Measurements from ENCODE around the gene MFSD6. TPM values are rescaled to one million over a fixed set of nuclear protein-coding genes. Genes with fewer than 3 reads are reported as not detected.

MFSD6 gene
- total RNA-seq, 4 donors from 2014 or later: 3.6 to 30.3 (median 28.4) TPM

DNA sequence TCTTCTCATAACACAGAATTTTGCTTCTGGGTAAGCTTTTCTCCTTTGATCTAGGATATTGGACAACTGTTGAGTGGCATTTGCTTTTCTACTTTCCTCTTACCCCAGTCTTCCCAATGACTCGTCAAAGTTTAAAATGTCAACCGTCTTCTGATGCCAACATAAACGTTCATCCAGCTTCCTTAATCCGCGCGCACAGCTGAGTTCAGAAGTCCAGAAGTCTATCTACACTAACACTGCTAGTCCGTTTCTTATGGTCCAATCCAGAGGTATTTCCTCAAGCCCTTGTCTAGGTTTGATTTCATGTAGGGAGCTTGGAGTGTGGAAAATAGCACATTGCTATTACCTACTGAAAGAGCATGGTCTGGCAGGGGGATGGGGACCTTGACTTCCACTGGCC is 48.7 kb downstream of the MFSD6 start:
- DNase-seq: no peak
- H3K9me3 ChIP-seq: no peaks in the 10 kb centered on the region
- H3K27ac ChIP-seq: no peak overlapping the region
- intact Hi-C loops (cut with DNase I; ENCODE audit: low total_unique reads): no loop called here
- H3K4me1 ChIP-seq: no peaks in the 10 kb centered on the region
- TF ChIP-seq POLR2A (IDR thresholded peaks at IDR 0.05): no peak
- TF ChIP-seq, protein P1, sequence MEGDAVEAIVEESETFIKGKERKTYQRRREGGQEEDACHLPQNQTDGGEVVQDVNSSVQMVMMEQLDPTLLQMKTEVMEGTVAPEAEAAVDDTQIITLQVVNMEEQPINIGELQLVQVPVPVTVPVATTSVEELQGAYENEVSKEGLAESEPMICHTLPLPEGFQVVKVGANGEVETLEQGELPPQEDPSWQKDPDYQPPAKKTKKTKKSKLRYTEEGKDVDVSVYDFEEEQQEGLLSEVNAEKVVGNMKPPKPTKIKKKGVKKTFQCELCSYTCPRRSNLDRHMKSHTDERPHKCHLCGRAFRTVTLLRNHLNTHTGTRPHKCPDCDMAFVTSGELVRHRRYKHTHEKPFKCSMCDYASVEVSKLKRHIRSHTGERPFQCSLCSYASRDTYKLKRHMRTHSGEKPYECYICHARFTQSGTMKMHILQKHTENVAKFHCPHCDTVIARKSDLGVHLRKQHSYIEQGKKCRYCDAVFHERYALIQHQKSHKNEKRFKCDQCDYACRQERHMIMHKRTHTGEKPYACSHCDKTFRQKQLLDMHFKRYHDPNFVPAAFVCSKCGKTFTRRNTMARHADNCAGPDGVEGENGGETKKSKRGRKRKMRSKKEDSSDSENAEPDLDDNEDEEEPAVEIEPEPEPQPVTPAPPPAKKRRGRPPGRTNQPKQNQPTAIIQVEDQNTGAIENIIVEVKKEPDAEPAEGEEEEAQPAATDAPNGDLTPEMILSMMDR (IDR thresholded peaks at IDR 0.05): no peak
- H3K36me3 ChIP-seq: no peaks in the 10 kb centered on the region
- H3K4me3 ChIP-seq: no peak overlapping the region
- H3K27me3 ChIP-seq: no peaks in the 10 kb centered on the region

DNA sequence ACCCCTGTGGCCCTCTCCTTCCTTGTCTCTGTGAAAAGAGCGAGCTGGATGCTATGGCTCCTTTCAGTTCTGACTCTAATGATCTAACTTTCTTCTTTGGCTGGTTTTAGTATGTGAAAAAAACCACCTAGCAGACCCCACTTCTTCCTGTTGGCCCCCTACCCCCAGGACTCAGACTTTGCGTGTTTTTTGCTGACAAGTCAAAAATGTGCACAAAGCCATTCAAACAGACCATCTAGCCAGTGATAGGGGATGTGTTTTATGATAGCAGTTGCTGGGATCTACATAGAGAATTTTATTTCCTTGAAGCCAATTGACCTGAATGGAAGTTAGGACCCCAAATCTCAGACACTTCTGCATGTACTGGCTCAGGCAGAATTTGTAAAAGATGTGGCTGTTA is 49.1 kb downstream of the MFSD6 start:
- intact Hi-C loops (cut with DNase I; ENCODE audit: low total_unique reads): no loop called here
- no peak for DNase-seq
- TF ChIP-seq, protein P1 (IDR thresholded peaks at IDR 0.05): no peak
- TF ChIP-seq POLR2A (IDR thresholded peaks at IDR 0.05): no peak
- Histone ChIP-seq H3K4me1 (no peaks in the 10 kb centered on the region), H3K27me3 (no peaks in the 10 kb centered on the region), H3K4me3 (no peak overlapping the region), H3K36me3 (no peaks in the 10 kb centered on the region), H3K9me3 (no peaks in the 10 kb centered on the region), H3K27ac (no peak overlapping the region)

DNA sequence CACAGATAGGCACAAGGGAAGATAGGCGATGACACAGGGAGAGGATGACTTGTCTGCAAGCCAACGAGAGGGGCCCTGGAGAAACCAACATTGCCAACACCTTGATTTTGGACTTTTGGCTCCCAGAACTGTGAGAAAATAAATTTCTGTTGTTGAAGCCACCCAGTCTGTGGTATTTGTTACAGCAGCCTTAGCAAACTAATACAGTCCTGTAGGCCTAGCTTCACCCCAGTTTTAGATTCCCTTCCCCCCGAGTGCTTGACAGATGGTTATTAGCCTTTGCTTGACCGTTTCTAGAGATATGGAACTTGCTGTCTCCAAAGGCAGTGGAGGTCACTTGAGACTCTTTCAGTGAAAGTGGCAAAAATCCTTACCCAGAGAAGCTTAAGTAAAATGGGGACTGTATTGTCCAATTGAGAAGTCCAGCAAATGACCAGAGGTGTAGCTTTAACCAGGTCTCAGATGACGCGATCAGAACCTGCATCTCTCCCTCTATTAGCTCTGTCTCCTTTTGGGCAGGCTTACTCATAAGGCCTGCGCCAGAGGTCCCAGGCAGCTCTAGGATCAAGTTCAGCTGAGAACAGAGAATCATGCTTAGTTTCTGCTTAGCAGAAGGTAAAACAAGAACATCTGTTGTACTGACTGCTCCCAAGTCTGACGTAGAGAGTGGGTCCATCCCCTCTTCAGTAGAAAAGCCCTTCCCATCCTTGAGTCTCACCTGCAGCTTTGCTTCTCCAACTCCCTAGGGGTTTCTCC is 50.4 kb downstream of the MFSD6 start:
- Histone ChIP-seq H3K9me3 (no peaks in the 10 kb centered on the region), H3K27me3 (no peaks in the 10 kb centered on the region), H3K27ac (no peak overlapping the region), H3K36me3 (no peaks in the 10 kb centered on the region), H3K4me1 (no peaks in the 10 kb centered on the region), H3K4me3 (no peak overlapping the region)
- intact Hi-C loops (cut with DNase I; ENCODE audit: low total_unique reads): no loop called here
- TF ChIP-seq, protein P1 (IDR thresholded peaks at IDR 0.05): no peak
- TF ChIP-seq POLR2A (IDR thresholded peaks at IDR 0.05): no peak
- no peak for DNase-seq

DNA sequence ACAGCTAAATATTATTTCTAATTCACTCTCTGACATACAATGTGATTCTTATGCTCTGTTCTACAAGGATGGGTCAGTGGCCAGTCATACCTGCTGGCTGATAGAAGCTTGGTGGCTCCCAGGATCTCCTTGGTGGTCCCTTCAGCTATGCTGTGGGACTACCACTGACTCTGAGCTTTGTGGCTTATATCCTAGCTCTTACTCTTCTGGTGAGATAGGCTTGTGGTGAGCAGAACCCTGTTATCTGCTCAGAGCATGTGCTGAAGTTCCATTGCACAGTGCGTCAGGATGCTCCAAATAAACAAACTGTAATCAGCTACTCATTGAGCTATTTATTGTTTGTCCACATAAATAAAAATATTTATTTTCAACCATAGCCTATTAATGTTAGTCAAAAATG is 51.7 kb downstream of the MFSD6 start:
- no peak for DNase-seq
- H3K4me1 ChIP-seq: no peaks in the 10 kb centered on the region
- no peaks in the 10 kb centered on the region for H3K36me3 ChIP-seq
- H3K4me3 ChIP-seq: no peak overlapping the region
- no peak for TF ChIP-seq POLR2A (IDR thresholded peaks at IDR 0.05)
- TF ChIP-seq, protein P1 (IDR thresholded peaks at IDR 0.05): no peak
- H3K27ac ChIP-seq: no peak overlapping the region
- intact Hi-C loops (cut with DNase I; ENCODE audit: low total_unique reads): no loop called here
- no peaks in the 10 kb centered on the region for H3K27me3 ChIP-seq
- H3K9me3 ChIP-seq: no peaks in the 10 kb centered on the region

DNA sequence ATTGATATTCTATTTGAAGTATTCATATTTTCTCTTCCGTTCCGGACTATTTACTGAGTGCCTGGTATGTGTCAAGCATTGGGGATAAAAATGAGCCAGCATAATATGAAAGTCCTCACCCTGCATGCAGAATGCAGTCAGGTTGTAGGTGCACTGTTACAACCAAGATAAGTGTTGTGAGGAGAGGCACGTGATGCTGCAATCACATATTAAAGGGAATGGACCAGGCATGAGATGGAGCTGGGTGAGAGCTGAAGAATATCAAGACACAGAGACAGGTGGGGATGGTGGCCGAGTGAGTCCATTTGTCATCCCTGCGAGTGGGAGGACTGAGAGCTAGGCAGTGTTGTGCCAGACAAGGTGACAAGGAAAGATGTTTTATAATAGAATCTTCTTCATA is 52.3 kb downstream of the MFSD6 start:
- Histone ChIP-seq H3K4me3 (no peak overlapping the region), H3K36me3 (no peaks in the 10 kb centered on the region), H3K27ac (no peak overlapping the region), H3K4me1 (no peaks in the 10 kb centered on the region), H3K9me3 (no peaks in the 10 kb centered on the region), H3K27me3 (no peaks in the 10 kb centered on the region)
- no peak for DNase-seq
- TF ChIP-seq POLR2A (IDR thresholded peaks at IDR 0.05): no peak
- TF ChIP-seq, protein P1 (IDR thresholded peaks at IDR 0.05): no peak
- intact Hi-C loops (cut with DNase I; ENCODE audit: low total_unique reads): no loop called here
